ENCODE measurements around the gene LRRC23.
"Not testable (repeated sequence)": the region's sequence is repeated elsewhere in the genome, so short reads cannot be mapped to it uniquely, and the experiment has no call there.

- TF ChIP-seq EZH2phosphoT487 (IDR thresholded peaks at IDR 0.05; ENCODE audit: insufficient read depth, low read depth); EZH2 (IDR thresholded peaks at IDR 0.05; ENCODE audit: insufficient read depth, poor library complexity, severe bottlenecking): not testable (repeated sequence)
These were observed 3.5 kb downstream of the LRRC23 start for GRCh38 chr12:6908141-6908540.

Measured in GM23248 (cell line).